Kidney (tissue), 14 donors: Measurements from ENCODE around the gene NUTF2. TPM values are rescaled to one million over a fixed set of nuclear protein-coding genes. Genes with fewer than 3 reads are reported as not detected.

ENCODE experiments used
- DNase-seq, 5 donors: peaks; one replicate each; pipeline ENCODE4 v3.0.0-alpha.2; 2013 to 2020
- FAIRE-seq: peaks from 2 replicates; lab custom pipeline; 2012; peaks lifted over from hg19 to GRCh38; lab: Jason Lieb, UNC
- H3K27ac ChIP-seq, 2 donors: one replicate each; pipeline ENCODE4 v1.7.0; 2013; ENCODE audit warnings: low read depth in 2 of 2, low read length in 2 of 2, inconsistent platforms in 1 of 2
- H3K27me3 ChIP-seq: one replicate; pipeline ENCODE4 v1.7.1; 2013; ENCODE audit warnings: low read length, inconsistent platforms; ENCODE audit not compliant: control insufficient read depth, insufficient read depth
- H3K36me3 ChIP-seq, 3 donors: one replicate each; pipeline versions ENCODE4 v1.7.0 to v1.7.1; 2013; ENCODE audit warnings: low read length in 3 of 3, control low read depth in 1 of 3, inconsistent platforms in 1 of 3; ENCODE audit not compliant: insufficient read depth in 3 of 3, control insufficient read depth in 2 of 3
- H3K4me1 ChIP-seq, 3 donors: one replicate each; pipeline versions ENCODE4 v1.7.0 to v1.7.1; 2013; ENCODE audit warnings: low read length in 3 of 3, inconsistent platforms in 1 of 3, low read depth in 1 of 3; ENCODE audit not compliant: control insufficient read depth in 2 of 3, insufficient read depth in 2 of 3
- H3K4me3 ChIP-seq, 3 donors: one replicate each; pipeline versions ENCODE4 v1.7.0 to v1.8.1; 2013; ENCODE audit warnings: low read length in 3 of 3, control low read depth in 1 of 3, inconsistent platforms in 1 of 3
- H3K9ac ChIP-seq, 3 donors: one replicate each; pipeline versions ENCODE4 v1.7.0 to v1.7.1; 2013; ENCODE audit warnings: low read length in 3 of 3, control low read depth in 1 of 3, inconsistent platforms in 1 of 3
- H3K9me3 ChIP-seq, 3 donors: one replicate each; pipeline versions ENCODE4 v1.7.0 to v1.7.1; 2013; ENCODE audit warnings: low read length in 3 of 3, control low read depth in 1 of 3, inconsistent platforms in 1 of 3; ENCODE audit not compliant: control insufficient read depth in 2 of 3, insufficient read depth in 1 of 3
- CTCF ChIP-seq: IDR thresholded peaks from 3 replicates; pipeline ENCODE4 v1.5.1; 2012; ENCODE audit warnings: mild to moderate bottlenecking, moderate library complexity, borderline replicate concordance; ENCODE audit not compliant: insufficient read depth; ENCODE audit errors: extremely low read depth
- intact Hi-C: fragments of 100-400 bp; cut with DNase I; formaldehyde crosslinking; loops from one replicate; pipeline ENCODE4 v1.11.1; 2022
- polyA plus RNA-seq: library from polyadenylated mRNA; stranded (reverse); fragments of 350-450 nt; fragmentation: Illumina TruSeq; extraction: RNeasy Lipid Tissue Mini Kit (QIAGEN cat#74804); gene quantifications from one replicate; pipeline ENCODE4 v1.2.3, GENCODE V29; 2014; ENCODE audit warnings: low read depth, low replicate concordance; ENCODE audit not compliant: insufficient read depth
- total RNA-seq: library from RNA; stranded (reverse); fragmentation: NEBNext Ultra II Directional; extraction: Animal tissue kit (Norgen Biotek cat#: 25700); gene quantifications from one replicate; pipeline ENCODE4 v1.2.1, GENCODE V29; 2021
- donor health status: control.
- donor health status: control.
- donor health status: control.
- donor health status: control.
- donor health status: control.
- donor health status: DM: yes; HTN: yes; CAD: no.
- donor health status: Normal renal cell carcinoma (clear cell type).

The NUTF2 gene
- total and polyA plus RNA-seq, 2 donors from 2014 or later: 76.4 to 107 TPM

GRCh38 chr16:67881621-67882161, 35.0 kb downstream of the NUTF2 start:
- Histone ChIP-seq H3K27me3 (no peaks in the 10 kb centered on the region), H3K4me3 (no peak overlapping the region), H3K4me1 (peaks cover 0 to 2% (median 0%) of the 10 kb centered on the region in 3 donors), H3K36me3 (peaks cover 3 to 70% (median 56%) of the 10 kb centered on the region in 3 donors), H3K9ac (no peak overlapping the region), H3K9me3 (no peaks in the 10 kb centered on the region), H3K27ac (no peak overlapping the region)
- intact Hi-C loops: no loop called here
- no peak for DNase-seq
- no peak for FAIRE-seq
- TF ChIP-seq CTCF: no peak

GRCh38 chr16:67882374-67883145, 35.8 kb downstream of the NUTF2 start:
- FAIRE-seq (no peak), DNase-seq (no peak)
- Histone ChIP-seq H3K9ac (no peak overlapping the region), H3K36me3 (peaks cover 0 to 62% (median 51%) of the 10 kb centered on the region in 3 donors), H3K4me3 (no peak overlapping the region), H3K9me3 (no peaks in the 10 kb centered on the region), H3K27me3 (no peaks in the 10 kb centered on the region), H3K4me1 (no peaks in the 10 kb centered on the region), H3K27ac (no peak overlapping the region)
- no peak for TF ChIP-seq CTCF
- intact Hi-C loops: no loop called here

- H3K36me3 ChIP-seq: peaks cover 0 to 55% (median 43%) of the 10 kb centered on the region in 3 donors
- TF ChIP-seq CTCF: no peak
- no peak overlapping the region for H3K4me3 ChIP-seq
- DNase-seq (no peak), FAIRE-seq (no peak)
- no peak overlapping the region for H3K27ac ChIP-seq
- no peaks in the 10 kb centered on the region for H3K9me3 ChIP-seq
- H3K9ac ChIP-seq: no peak overlapping the region
- intact Hi-C loops: no loop called here
- H3K27me3 ChIP-seq: no peaks in the 10 kb centered on the region
- no peaks in the 10 kb centered on the region for H3K4me1 ChIP-seq
These were observed 36.6 kb downstream of the NUTF2 start for GRCh38 chr16:67883146-67883871.
